HG02938 (cell line): Measurements from ENCODE around the gene KDM5A.

Experiments
- ATAC-seq: cut with Tn5 transposase; IDR thresholded peaks from one replicate; pipeline ENCODE4 v1.9.1; 2021; ENCODE audit warnings: mild to moderate bottlenecking, moderate library complexity; ENCODE audit not compliant: unreplicated experiment

KDM5A gene

DNA sequence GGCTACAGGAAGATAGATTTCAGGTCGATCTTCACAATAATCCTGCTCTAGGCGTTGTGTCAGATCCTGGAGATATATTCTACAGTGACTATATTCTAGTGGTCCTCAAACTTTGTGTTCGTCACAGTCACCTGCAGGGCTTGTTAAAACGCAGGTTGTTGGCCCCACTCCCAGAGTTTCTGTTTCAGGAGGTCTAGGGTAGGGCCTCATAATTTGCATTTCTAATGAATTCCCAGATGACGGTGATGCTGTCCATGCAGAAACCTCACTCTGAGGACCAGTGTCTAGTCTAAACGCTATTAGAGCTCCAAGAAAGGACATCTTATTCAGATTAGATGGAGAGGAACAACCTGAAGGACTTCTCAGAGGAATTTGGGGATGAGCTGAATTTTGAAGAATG is 113.3 kb downstream of the KDM5A start:
- no peak for ATAC-seq

DNA sequence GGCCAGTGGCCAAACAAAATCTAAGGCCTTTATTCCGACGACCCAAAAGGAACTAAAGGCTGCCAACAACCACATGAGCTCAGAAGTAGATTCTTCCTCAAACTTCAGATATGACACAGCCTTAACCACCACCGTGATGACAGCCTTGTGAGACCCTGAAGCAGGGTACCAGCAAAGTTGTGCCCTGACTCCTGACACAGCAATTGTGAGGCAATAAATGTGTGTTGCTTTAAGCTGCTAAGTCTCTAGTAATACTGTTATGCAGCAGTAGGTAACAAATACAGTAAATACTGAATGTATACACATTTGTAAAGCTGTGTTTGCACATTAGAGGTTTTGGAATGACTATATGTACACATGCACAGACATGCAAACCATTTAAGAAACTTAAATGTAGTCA is 115.7 kb downstream of the KDM5A start:
- no peak for ATAC-seq

DNA sequence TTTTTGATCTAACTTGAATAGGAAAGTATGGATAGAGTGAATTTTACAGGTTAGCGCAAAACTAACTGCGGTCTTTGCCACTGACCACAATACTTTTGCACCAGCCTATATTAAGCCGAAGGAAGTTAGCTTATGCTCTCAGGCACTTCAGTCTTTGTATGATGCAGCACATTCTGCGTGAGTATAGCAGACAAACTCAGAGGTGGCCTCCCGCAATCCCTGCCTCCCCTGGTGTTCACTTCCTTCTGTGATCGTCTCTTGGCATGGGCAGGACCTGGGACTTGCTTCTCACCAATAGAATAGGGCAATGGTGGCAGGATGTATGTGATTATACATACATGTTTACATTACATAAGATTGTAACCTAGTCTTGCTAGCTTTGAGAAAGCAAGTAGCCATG is 116.2 kb downstream of the KDM5A start:
- no peak for ATAC-seq

DNA sequence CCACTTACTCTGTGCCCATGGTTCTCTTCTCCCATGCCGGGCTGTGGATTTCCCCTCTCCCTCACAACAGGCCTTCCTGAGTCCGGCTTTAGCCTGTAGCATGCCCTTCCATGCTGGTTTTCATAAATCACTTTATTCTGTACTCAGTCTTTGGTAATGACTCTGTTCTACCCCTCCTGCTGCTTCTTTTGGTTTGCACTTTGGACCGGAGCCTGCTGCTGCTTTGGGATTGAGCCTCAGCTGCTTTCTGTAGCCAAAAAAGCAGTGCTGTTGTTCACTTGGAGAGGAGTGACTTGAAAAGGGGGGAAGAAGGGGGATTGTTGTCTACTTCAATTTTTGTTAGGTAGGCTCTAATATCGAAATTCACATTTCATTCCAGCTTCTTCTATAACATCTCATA is 118.0 kb downstream of the KDM5A start:
- ATAC-seq: no peak

DNA sequence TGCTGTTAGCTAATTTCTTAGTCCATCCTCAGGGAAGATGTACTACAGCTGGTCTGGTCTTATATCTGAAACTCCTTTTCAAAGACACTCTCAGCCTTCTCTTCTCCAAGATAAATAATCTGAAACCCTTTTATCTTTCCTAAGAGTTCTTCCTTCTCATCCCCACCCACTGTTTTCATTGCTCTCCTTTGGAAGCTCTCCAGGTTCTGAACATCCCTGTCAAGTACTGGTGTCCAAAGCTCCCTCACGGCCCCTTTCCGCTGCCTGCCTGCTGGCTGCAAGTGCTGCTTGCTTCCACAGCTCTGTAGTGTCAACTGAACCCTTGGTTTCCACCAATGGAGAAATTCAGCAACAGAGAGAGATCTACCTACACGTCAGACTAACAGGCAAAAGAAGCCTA is 119.9 kb downstream of the KDM5A start:
- ATAC-seq: no peak

DNA sequence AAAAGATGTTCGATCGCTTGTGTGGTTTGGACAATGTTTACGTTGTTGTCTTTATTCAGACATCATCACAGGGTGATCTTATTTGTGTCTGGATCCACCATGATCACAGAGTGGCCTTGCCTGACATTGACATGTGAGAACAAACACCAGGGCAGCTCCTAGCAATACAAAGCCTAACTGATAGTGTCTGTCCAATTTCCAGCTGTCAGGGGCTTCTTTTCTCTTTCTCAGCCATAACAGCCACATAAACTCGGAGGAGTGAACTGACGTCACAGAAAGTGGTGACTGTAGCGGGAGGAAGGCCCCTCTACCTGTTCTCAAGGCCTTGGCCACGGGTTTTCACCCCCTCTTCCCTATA is 120.7 kb downstream of the KDM5A start:
- ATAC-seq: no peak

DNA sequence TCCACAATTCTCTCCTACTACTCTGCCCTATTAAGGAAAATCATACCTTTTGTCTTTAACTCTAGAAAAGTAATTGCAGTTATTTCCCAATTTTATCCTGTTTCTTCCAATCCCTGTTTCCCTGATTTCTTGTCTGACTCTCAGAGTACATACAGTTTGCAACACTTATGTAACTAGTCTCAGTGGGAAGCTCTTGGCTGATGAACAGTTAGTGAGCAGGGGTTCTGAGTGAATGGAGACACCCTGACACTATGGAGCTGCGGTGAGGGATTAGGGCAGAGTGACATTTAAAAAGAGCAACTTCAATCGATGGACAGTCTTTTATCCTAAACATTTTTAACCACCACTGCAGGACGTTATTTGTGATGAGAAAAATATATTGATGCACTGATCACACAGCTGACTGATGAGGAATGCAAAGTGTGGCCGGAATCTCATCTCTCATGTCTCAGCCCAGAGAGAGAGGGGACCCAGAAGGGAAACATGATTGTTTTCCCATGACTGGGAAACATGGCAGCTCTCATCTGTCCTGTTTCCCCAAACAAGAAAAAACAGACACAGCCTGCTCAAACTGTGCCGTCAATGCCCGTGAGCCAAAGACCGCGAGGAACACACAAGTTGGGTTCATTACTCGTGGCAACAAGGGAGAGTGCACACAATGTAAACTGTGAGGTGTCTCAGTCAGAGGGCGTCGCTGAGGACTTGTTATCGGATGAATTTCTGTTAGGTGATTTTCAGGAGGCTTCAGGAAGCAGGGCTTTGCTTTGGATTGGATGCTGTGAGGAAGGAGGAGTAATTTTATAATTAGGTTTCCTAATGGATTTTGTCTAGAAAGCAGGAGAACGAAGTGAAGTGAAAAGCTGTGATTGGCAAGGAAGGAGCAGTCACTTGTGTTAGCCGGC is 121.3 kb downstream of the KDM5A start:
- no peak for ATAC-seq

DNA sequence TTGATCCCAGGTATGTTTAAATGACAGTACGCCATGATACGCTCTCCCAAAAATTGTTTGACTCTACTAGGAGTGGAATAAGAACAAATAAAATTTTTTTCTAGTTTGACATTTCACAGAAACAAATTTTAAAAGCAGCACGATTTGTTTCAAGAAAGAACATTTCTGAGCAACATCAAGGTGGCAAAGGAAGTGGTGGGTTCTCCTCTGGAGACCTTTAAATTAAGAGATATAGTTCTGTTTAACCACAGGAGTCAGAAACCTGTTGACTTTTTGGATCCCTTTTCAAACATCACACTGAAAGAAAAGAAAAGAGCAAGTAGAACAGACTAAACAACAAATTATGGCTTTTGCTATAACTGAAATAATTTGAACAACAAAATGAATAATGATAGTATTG is 124.0 kb downstream of the KDM5A start:
- ATAC-seq: no peak

DNA sequence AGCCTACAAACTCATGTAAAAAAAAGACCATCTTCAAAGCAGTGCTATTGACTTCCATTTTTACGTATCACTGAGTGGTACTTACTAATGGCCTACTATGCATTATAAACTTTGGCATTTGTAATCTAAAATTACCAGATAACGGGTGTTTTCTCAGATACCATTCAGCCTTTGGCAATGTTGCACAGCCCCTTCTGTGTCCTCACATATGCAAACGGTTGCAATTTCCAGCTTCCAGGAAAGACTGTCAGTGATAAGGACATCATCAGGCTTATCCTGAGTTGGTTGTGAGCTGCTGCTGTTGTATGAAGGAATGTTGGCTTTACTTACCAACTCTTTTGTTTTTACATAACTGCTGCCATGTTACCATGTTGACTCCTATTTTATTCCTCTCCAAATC is 124.9 kb downstream of the KDM5A start:
- no peak for ATAC-seq

DNA sequence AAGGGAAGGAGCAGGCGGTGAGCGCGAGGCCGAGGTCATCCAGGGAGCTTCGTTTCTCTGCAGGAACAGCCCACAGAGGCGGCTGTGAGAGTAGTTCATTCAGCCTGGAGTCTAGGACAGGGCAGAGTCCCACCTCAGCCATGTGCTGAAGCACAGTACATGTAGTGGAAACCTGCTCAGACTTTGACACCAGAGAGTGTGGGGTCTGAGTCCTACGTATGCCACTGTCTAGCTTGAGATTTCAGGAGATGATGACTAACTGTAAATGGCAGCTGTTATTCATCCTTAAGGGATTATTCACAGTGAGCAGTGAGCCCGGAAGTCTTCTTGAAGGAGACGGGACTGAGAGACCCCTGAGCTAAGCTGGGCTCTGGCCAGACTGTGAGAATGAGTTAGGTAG is 125.5 kb downstream of the KDM5A start:
- ATAC-seq: no peak

DNA sequence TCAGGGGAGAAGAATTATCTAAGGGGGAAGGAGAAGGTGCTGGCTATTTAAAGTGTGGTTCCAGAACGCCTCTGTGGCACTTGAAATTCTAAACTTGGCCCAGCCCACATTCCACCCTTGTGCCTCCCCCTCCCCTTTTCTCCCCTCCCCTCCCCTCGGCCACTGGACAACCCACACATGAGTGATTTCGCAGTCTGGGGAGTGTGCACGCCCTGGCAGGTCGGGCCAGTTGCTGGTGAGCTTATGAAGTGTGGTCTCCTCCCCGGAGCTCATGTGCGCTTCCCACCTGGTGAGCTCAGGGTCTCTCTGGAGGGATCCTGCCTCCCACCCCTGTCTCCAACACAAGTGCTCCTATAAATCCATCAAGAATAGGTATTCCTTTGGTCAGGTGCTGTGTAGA is 126.3 kb downstream of the KDM5A start, which contains the start of gene SLC6A13:
Gene SLC6A13, minus strand, starts transcription at position 20 of the 400 bp plus-strand sequence. CDS start 2,784 bp downstream, outside the sequence.
- no peak for ATAC-seq

DNA sequence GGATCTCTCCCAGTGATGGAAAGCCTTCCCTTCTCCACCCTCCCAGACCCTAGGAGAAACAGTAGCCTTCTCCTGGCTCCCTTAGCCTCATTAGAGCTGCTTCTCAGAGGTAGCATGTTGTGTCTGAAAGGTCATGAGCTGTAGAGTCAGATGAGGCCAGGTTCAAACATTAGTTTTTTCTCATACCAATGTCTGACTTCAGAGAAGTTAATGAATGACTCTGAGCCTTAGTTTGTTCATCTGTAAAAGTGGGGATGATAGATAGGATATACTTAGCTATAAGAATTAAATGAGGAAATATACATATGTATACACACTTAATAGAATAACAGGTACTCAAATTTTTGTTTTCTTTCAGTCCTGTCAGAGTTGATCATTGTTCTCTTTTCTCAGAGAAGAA is 127.0 kb downstream of the KDM5A start:
- ATAC-seq: no peak

DNA sequence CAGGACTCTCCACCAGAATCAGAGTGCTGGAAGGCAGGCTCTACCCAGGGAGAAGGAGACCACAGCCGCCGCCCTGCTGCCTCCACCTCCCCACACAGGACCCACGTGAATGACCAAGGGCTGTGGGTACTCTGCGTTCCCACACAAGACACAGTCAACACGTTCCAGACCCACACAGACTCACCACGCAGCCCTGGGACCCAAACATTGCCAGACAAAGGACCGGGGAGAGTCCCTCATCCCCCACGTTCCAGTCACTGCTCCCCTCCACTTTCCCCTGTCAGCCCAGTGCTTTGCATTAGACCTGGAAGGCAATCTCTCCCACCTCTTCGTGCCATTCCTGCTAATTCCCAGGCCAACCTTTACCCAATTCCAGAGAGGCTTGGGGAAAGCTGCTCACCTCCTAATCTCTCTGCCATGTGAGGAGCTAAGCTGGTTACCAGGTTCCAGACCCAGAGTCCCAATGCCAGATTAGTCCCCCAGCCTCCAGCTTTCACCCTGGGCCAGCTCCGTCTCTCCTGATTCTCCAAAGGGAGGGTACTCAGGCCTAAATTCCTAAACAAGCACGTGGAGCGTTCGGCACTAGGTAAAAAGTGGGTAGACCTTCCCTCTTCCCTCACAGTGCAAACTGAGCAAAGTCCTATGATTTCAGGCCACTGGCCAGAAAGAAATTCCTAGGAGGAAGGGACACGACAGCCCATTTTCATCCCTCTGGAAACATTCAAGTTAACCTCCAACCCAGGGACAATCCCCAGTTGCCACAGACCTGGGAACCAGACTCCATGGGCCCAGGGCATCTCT is 131.4 kb downstream of the KDM5A start:
- ATAC-seq: no peak

DNA sequence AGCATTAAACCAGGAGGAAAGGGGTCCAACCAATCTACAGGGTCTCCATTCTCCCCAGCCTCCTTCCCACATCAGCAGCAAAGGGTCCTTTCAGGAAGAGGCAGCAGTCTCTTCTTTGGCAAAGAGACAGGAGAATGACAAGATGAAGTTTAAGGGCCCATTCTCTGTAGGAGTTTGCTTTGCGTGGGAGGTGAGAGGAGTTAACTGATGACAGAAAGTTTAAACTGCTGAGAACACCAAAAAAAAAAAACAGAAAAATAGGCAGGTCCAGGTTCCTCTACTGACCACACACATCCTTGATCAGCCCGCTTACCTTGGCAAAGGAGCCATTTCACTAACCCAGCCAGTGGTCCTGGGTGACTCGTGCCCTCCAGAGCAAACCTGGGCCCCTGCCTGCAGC is 132.2 kb downstream of the KDM5A start:
- no peak for ATAC-seq

DNA sequence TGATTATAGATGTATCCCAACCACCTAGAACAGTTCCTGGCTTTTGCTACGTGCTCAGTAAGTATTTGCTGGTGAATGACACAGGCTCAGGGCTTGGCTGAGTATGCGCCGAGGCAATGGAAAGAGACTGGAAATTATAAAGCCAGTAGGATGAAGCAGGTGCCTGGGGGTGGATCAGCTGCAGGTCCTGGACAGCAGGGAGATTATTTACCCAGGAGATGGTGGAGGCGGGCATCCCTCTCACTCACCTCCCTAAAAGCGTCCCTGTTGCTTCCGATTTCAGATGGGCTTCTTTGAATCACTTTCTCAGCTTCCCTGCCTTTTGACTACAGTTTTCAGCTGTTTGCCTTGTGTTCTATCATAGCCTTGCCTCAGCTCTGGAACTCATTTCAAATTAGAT is 132.9 kb downstream of the KDM5A start:
- ATAC-seq: no peak

DNA sequence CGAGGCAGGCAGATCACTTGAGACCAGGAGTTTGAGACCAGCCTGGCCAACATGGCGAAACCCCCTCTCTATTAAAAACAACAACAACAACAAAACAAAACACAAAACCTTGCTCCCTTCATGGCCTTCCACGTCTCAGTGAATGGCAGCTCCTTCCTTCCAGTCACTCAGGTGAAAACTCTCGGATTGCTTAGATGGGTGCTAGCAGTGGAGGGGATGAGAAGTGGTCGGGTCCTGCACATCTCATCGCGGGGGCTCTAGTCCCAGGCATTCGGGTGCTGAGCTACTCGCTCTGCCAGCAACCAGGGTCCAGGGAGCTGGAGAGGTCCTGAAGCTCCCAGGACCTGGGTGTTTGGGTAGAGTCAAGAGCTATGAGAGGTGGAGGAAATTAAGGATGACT is 134.2 kb downstream of the KDM5A start:
- no peak for ATAC-seq

DNA sequence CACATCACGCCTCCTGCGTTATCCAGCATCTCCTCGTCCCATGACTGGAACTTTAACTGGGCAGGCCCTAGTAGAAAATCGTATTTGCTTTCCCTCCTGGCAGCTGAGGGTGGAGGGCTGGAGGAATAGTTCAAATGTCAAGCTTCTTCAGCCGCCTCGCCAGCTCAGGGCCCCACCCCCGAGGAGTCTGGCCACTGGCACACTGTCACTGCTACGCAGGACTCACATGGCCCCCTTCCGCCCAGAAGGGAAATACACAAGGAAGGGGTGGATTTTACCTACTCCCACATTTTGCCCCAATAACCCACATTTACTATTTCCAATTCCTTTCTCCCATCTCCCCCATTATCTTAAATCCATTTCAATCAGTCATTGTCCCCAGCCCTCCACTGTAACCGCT is 135.1 kb downstream of the KDM5A start:
- ATAC-seq: no peak

DNA sequence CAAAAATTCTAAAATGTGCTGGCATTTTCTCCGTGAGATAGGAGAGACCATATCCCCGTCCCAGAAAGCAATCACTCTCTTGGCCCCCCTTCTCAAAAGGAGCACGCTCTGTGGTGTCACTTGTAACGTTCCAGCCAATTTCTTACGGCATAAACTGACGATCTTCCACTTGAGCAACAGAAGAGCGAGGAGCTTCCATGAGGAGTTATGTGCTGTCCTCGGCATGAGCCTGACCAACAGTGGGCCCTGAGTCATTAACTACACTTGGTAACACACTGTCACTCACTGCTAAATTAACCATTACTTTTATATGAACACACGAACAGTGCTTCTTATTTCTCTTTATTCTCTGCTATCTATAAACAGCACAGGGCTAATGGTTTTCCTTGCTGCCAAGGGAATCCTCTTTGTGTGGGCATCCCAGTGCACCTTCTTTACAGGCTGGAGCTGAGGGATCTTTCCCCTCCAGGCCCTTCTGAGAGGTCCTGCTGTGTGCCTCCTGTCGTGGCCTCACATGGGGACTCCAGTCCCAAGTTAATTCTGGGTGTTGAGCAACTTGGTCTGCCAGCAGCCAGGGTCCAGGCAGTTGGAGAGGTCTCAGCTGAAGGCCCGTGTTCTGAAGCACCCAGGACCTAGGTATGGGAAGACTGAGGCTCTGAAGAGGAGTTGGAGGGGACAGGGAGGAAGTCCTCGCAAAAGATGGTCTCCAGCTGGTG is 135.8 kb downstream of the KDM5A start:
- no peak for ATAC-seq

DNA sequence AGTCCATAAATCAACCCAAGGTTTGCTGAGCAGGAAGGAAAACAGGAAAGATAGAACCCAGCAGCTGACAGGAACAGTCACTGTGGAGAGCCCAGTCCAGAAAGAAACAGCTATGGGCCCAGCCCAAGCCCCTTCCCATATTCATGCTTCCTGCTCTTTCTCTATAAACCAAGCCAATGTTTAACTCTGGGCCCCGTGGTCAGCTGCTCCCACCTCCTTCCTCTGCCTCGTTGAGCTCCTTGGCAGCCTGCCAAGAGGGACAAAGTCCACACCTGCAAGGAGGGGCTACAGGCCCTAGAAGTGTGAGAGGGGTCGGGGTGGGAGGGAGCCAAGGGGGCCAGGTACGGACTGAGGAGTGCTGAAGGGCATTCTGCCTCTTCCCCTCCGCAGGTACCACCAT is 136.5 kb downstream of the KDM5A start:
- no peak for ATAC-seq

DNA sequence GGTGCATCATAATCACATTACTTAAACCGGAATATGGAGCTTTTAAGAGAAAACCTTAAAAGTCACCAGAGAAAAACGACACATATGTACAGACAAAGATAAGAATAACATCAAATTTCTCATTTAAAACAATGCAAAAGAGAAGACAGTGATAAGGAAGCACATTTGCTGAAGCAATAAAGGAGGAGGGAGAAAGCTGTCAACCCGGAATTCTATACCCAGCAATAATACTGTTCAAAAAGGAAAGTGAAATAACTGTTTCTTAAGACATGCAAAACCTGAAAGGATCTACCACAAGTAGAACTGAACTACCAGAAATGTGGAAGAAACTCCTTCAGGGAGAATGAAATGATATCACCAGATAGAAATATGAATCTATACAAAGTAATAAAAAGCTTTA is 141.8 kb downstream of the KDM5A start:
- ATAC-seq: no peak

DNA sequence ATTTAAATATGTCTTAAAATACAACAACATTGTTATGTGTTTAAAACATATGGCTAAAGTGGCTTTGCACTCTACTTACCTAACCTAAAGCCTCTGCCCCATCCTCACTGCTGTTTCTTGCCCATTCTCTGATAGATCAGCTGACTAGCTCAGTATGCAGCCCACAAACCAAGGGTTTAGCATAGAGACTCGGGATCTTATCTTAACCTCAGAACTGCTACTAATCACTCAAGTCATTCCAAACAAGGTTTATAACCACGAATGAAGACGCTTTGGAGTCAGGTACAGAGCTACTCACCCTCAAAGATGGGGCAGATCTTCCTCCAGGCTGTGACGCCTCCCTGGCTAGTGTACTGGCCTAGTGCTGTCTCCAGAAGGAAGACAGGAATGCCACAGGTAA is 145.7 kb downstream of the KDM5A start:
- no peak for ATAC-seq

DNA sequence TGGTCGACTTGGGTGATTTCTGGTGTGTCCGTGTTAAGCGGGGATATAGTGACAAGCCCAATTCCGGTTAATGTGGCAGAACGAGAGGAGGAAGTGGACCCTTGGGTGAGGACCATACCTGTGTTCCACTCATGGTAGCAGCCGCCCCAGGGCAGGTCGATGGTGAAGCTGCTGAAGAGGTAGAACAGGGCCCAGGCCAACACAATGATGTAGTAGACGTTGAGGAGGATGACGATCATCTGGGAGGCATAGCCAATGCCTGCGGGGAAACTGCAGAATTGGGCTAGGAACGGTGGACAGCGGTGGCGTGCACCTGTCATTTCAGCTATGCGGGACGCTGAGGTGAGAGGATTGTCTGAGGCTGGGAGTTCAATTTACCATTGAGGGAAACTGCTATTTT is 146.6 kb downstream of the KDM5A start:
- no peak for ATAC-seq
